CD4-positive, alpha-beta memory T cell (primary cell): ENCODE results near the gene CACNA1S. TPM values are rescaled to one million over a fixed set of nuclear protein-coding genes. Genes with fewer than 3 reads are reported as not detected.

Source experiments
- CTCF ChIA-PET: fragments of 350-600 bp; sonication (Branson Sonifier 250); formaldehyde crosslinking; loops from one replicate; lab custom pipeline; 2021; ENCODE audit warnings: inconsistent platforms; ENCODE audit not compliant: partially characterized antibody; lab: Charles Lee
- POLR2A ChIA-PET: fragments of 350-600 bp; sonication (Branson Sonifier 250); formaldehyde crosslinking; loops from one replicate; lab custom pipeline; 2021; ENCODE audit not compliant: partially characterized antibody; lab: Charles Lee
- DNase-seq, 5 donors: peaks; one replicate each; pipeline versions ENCODE4 v3.0.0 to v3.0.0-alpha.2; 2020 to 2022; ENCODE audit warnings: mixed read lengths in 1 of 5
- H3K27ac ChIP-seq: one replicate; pipeline ENCODE4 v1.7.0; 2013; ENCODE audit warnings: low read depth, low read length
- H3K27me3 ChIP-seq: 2 replicates; pipeline ENCODE4 v1.7.0; 2013; ENCODE audit warnings: mild to moderate bottlenecking, low read length, moderate library complexity; ENCODE audit not compliant: insufficient read depth
- H3K36me3 ChIP-seq: 2 replicates; pipeline ENCODE4 v1.7.0; 2013; ENCODE audit warnings: mild to moderate bottlenecking, low read length, moderate library complexity; ENCODE audit not compliant: insufficient read depth
- H3K4me1 ChIP-seq: 2 replicates; pipeline ENCODE4 v1.7.0; 2013; ENCODE audit warnings: mild to moderate bottlenecking, low read length, moderate library complexity; ENCODE audit not compliant: insufficient read depth
- H3K4me3 ChIP-seq, 2 donors: one replicate each; pipeline ENCODE4 v1.7.0; 2013; ENCODE audit warnings: low read length in 2 of 2, mild to moderate bottlenecking in 1 of 2
- H3K9me3 ChIP-seq, 2 donors: one replicate each; pipeline ENCODE4 v1.7.0; 2013; ENCODE audit warnings: low read length in 2 of 2, control low read depth in 1 of 2; ENCODE audit not compliant: control insufficient read depth in 1 of 2
- H3K27ac Mint-ChIP-seq, 7 donors: one replicate each; pipeline ENCODE4 v1.8.0; 2020 to 2021; ENCODE audit warnings: mixed read lengths in 7 of 7, mild to moderate bottlenecking in 6 of 7, inconsistent platforms in 3 of 7, moderate library complexity in 3 of 7
- H3K27me3 Mint-ChIP-seq, 2 donors: one replicate each; pipeline ENCODE4 v1.8.0; 2020 to 2021; ENCODE audit warnings: mixed read lengths in 2 of 2
- H3K36me3 Mint-ChIP-seq, 2 donors: one replicate each; pipeline ENCODE4 v1.8.0; 2020 to 2021; ENCODE audit warnings: mixed read lengths in 2 of 2, inconsistent platforms in 1 of 2, mild to moderate bottlenecking in 1 of 2
- H3K4me1 Mint-ChIP-seq, 4 donors: one replicate each; pipeline ENCODE4 v1.8.0; 2020 to 2021; ENCODE audit warnings: mixed read lengths in 4 of 4, mild to moderate bottlenecking in 1 of 4
- H3K4me3 Mint-ChIP-seq, 8 donors: one replicate each; pipeline ENCODE4 v1.8.0; 2020 to 2021; ENCODE audit warnings: mixed read lengths in 8 of 8, mild to moderate bottlenecking in 7 of 8, moderate library complexity in 6 of 8, inconsistent platforms in 3 of 8
- H3K9me3 Mint-ChIP-seq, 8 donors: one replicate each; pipeline ENCODE4 v1.8.0; 2020 to 2021; ENCODE audit warnings: mixed read lengths in 8 of 8, mild to moderate bottlenecking in 5 of 8, inconsistent platforms in 3 of 8, moderate library complexity in 1 of 8
- intact Hi-C: fragments of 100-400 bp; cut with micrococcal nuclease; formaldehyde crosslinking; loops from one replicate; pipeline ENCODE4 v1.15.1; 2023
- polyA plus RNA-seq, 2 donors: library from polyadenylated mRNA; unstranded; fragments of 300-500 nt; fragmentation: Illumina TruSeq; gene quantifications; one replicate each; pipeline ENCODE4 v1.2.3, GENCODE V29; 2021
- total RNA-seq, 2 experiments: library from RNA; stranded (reverse); gene quantifications; one replicate each; pipeline ENCODE4 v1.2.3, GENCODE V29; 2021

The CACNA1S gene
- total and polyA plus RNA-seq, 4 experiments from 2014 or later, result not detected

- Histone ChIP-seq H3K4me3 (no peak overlapping the region), H3K36me3 (peaks cover 3% of the 10 kb centered on the region), H3K27ac (no peak overlapping the region), H3K4me1 (no peaks in the 10 kb centered on the region), H3K27me3 (no peaks in the 10 kb centered on the region), H3K9me3 (no peaks in the 10 kb centered on the region)
- CTCF ChIA-PET, result interaction anchor here (2.2 kb wide), 1 partner anchor 17 kb away, joined by 8 read pairs; no protein-coding TSS in a partner anchor
- POLR2A ChIA-PET, result no interaction called here
- no peak for DNase-seq
- H3K27ac Mint-ChIP-seq, result peak overlapping the region in 1 of 7 donors; percentile 59
- no peak overlapping the region for H3K4me3 Mint-ChIP-seq
- peaks cover 0 to 3% (median 0%) of the 10 kb centered on the region in 4 donors for H3K4me1 Mint-ChIP-seq
- H3K9me3 Mint-ChIP-seq, result peaks cover 0 to 4% (median 0%) of the 10 kb centered on the region in 8 donors
- peaks cover 11 to 48% of the 10 kb centered on the region in 2 donors for H3K36me3 Mint-ChIP-seq
- H3K27me3 Mint-ChIP-seq, result no peaks in the 10 kb centered on the region
- intact Hi-C loops, result no loop called here
Observed at GRCh38 chr1:201136355-201137023, 24.3 kb upstream of the CACNA1S start.

- POLR2A ChIA-PET, result no interaction called here
Observed at GRCh38 chr1:201134405-201134804, 22.2 kb upstream of the CACNA1S start.

GRCh38 chr1:201131398-201131797 is 19.2 kb upstream of the CACNA1S start:
- peaks cover 0 to 3% (median 0%) of the 10 kb centered on the region in 4 donors for H3K4me1 Mint-ChIP-seq
- intact Hi-C loops, result no loop called here
- Histone ChIP-seq H3K27ac (no peak overlapping the region), H3K36me3 (no peaks in the 10 kb centered on the region), H3K4me1 (no peaks in the 10 kb centered on the region), H3K4me3 (no peak overlapping the region), H3K27me3 (no peaks in the 10 kb centered on the region), H3K9me3 (no peaks in the 10 kb centered on the region)
- DNase-seq, result no peak
- H3K27me3 Mint-ChIP-seq, result peaks cover 0 to 2% of the 10 kb centered on the region in 2 donors
- H3K4me3 Mint-ChIP-seq, result no peak overlapping the region
- H3K27ac Mint-ChIP-seq, result peak overlapping the region in 2 of 7 donors; percentile 5 to 48
- ChIA-PET POLR2A (no interaction called here), CTCF (no interaction called here)
- H3K36me3 Mint-ChIP-seq, result peaks cover 8 to 20% of the 10 kb centered on the region in 2 donors
- H3K9me3 Mint-ChIP-seq, result peaks cover 0 to 4% (median 0%) of the 10 kb centered on the region in 8 donors

More at GRCh38 chr1:201134405-201134804, 22.2 kb upstream of the CACNA1S start:
- no peaks in the 10 kb centered on the region for H3K4me1 ChIP-seq
- peaks cover 11 to 34% of the 10 kb centered on the region in 2 donors for H3K36me3 Mint-ChIP-seq
- H3K27ac ChIP-seq, result no peak overlapping the region
- H3K4me1 Mint-ChIP-seq, result peaks cover 0 to 3% (median 0%) of the 10 kb centered on the region in 4 donors
- H3K27me3 Mint-ChIP-seq, result no peaks in the 10 kb centered on the region
- H3K27ac Mint-ChIP-seq, result no peak overlapping the region
- intact Hi-C loops, result no loop called here
- H3K4me3 ChIP-seq, result no peak overlapping the region
- no peak overlapping the region for H3K4me3 Mint-ChIP-seq
- no peak for DNase-seq
- H3K36me3 ChIP-seq, result no peaks in the 10 kb centered on the region
- CTCF ChIA-PET, result no interaction called here
- no peaks in the 10 kb centered on the region for H3K9me3 ChIP-seq
- H3K9me3 Mint-ChIP-seq, result peaks cover 0 to 4% (median 0%) of the 10 kb centered on the region in 8 donors
- H3K27me3 ChIP-seq, result no peaks in the 10 kb centered on the region

- ChIA-PET CTCF (interaction anchor here (1.6 kb wide), 1 partner anchor 9 kb away, joined by 6 read pairs; no protein-coding TSS in a partner anchor), POLR2A (no interaction called here)
- Mint-ChIP-seq H3K4me1 (peaks cover 0 to 3% (median 0%) of the 10 kb centered on the region in 4 donors), H3K27me3 (peaks cover 3 to 8% of the 10 kb centered on the region in 2 donors), H3K27ac (no peak overlapping the region), H3K9me3 (peaks cover 0 to 4% (median 0%) of the 10 kb centered on the region in 8 donors), H3K36me3 (peaks cover 0 to 6% of the 10 kb centered on the region in 2 donors), H3K4me3 (no peak overlapping the region)
- no peaks in the 10 kb centered on the region for H3K4me1 ChIP-seq
- intact Hi-C loops, result no loop called here
- no peak for DNase-seq
- no peak overlapping the region for H3K4me3 ChIP-seq
- H3K9me3 ChIP-seq, result no peaks in the 10 kb centered on the region
- H3K36me3 ChIP-seq, result no peaks in the 10 kb centered on the region
- H3K27ac ChIP-seq, result no peak overlapping the region
- H3K27me3 ChIP-seq, result no peaks in the 10 kb centered on the region
Observed at GRCh38 chr1:201128962-201129361, 16.7 kb upstream of the CACNA1S start.

- CTCF ChIA-PET, result interaction anchor here (1.6 kb wide), 1 partner anchor 9 kb away, joined by 6 read pairs; no protein-coding TSS in a partner anchor
- Histone ChIP-seq H3K4me3 (no peak overlapping the region), H3K27me3 (peaks cover 4% of the 10 kb centered on the region), H3K27ac (no peak overlapping the region), H3K4me1 (no peaks in the 10 kb centered on the region), H3K9me3 (no peaks in the 10 kb centered on the region), H3K36me3 (no peaks in the 10 kb centered on the region)
- POLR2A ChIA-PET, result no interaction called here
- H3K4me1 Mint-ChIP-seq, result peaks cover 0 to 3% (median 0%) of the 10 kb centered on the region in 4 donors
- H3K27ac Mint-ChIP-seq, result no peak overlapping the region
- H3K4me3 Mint-ChIP-seq, result no peak overlapping the region
- H3K27me3 Mint-ChIP-seq, result peaks cover 3 to 8% of the 10 kb centered on the region in 2 donors
- H3K9me3 Mint-ChIP-seq, result peaks cover 0 to 4% (median 0%) of the 10 kb centered on the region in 8 donors
- peaks cover 0 to 3% of the 10 kb centered on the region in 2 donors for H3K36me3 Mint-ChIP-seq
- DNase-seq, result no peak
- intact Hi-C loops, result no loop called here
Observed at GRCh38 chr1:201128476-201128875, 16.2 kb upstream of the CACNA1S start.

GRCh38 chr1:201127755-201128455 is 15.7 kb upstream of the CACNA1S start:
- Mint-ChIP-seq H3K4me3 (no peak overlapping the region), H3K27ac (no peak overlapping the region), H3K27me3 (peaks cover 7 to 8% of the 10 kb centered on the region in 2 donors), H3K4me1 (peaks cover 0 to 3% (median 0%) of the 10 kb centered on the region in 4 donors), H3K36me3 (no peaks in the 10 kb centered on the region), H3K9me3 (peaks cover 0 to 4% (median 0%) of the 10 kb centered on the region in 8 donors)
- POLR2A ChIA-PET, result no interaction called here
- Histone ChIP-seq H3K27ac (no peak overlapping the region), H3K9me3 (no peaks in the 10 kb centered on the region), H3K4me1 (no peaks in the 10 kb centered on the region), H3K4me3 (no peak overlapping the region), H3K27me3 (peaks cover 4% of the 10 kb centered on the region), H3K36me3 (no peaks in the 10 kb centered on the region)
- CTCF ChIA-PET, result no interaction called here
- no peak for DNase-seq
- intact Hi-C loops, result no loop called here
